ENCODE measurements around the gene GALM.
"Not testable (repeated sequence)": the region's sequence is repeated elsewhere in the genome, so short reads cannot be mapped to it uniquely, and the experiment has no call there.

Gene GALM

GRCh38 chr2:38713338-38713737 lies 47.4 kb downstream of the GALM start:
- DNase-seq: no peak

GRCh38 chr2:38714941-38715340 lies 49.0 kb downstream of the GALM start:
- not testable (repeated sequence) for DNase-seq

- no peak for DNase-seq
Observed at GRCh38 chr2:38716185-38716584, 50.3 kb downstream of the GALM start.

- no peak for DNase-seq
Observed at GRCh38 chr2:38718601-38719000, 52.7 kb downstream of the GALM start.

- DNase-seq: no peak
Observed at GRCh38 chr2:38719706-38720105, 53.8 kb downstream of the GALM start.

- DNase-seq: peak; percentile 6
Observed at GRCh38 chr2:38720613-38721241, 54.8 kb downstream of the GALM start.

GRCh38 chr2:38722271-38723061 lies 56.6 kb downstream of the GALM start:
- DNase-seq: no peak

GRCh38 chr2:38723173-38723572 lies 57.3 kb downstream of the GALM start:
- DNase-seq: no peak

GRCh38 chr2:38727661-38728060 lies 61.7 kb downstream of the GALM start:
- no peak for DNase-seq

- no peak for DNase-seq
Observed at GRCh38 chr2:38728694-38729093, 62.8 kb downstream of the GALM start.

- DNase-seq: no peak
Observed at GRCh38 chr2:38731090-38731489, 65.2 kb downstream of the GALM start.

- DNase-seq: no peak
Observed at GRCh38 chr2:38731684-38732221, 65.8 kb downstream of the GALM start.

- DNase-seq: no peak
Observed at GRCh38 chr2:38733300-38733971, 67.5 kb downstream of the GALM start.

- no peak for DNase-seq
Observed at GRCh38 chr2:38734299-38735058, 68.6 kb downstream of the GALM start.

GRCh38 chr2:38735999-38736320 lies 70.0 kb downstream of the GALM start:
- no peak for DNase-seq

- not testable (repeated sequence) for DNase-seq
Observed at GRCh38 chr2:38737000-38737698, 71.2 kb downstream of the GALM start.

GRCh38 chr2:38737925-38738324 lies 72.0 kb downstream of the GALM start:
- DNase-seq: no peak

GRCh38 chr2:38739524-38739923 lies 73.6 kb downstream of the GALM start:
- no peak for DNase-seq

GRCh38 chr2:38740851-38741731 lies 75.2 kb downstream of the GALM start:
- DNase-seq: peak; percentile 64

- DNase-seq: no peak
Observed at GRCh38 chr2:38742797-38743559, 77.1 kb downstream of the GALM start.

Measured in NCI-H1694 treated with DMSO at 0.1 percent for 48 hours (cell line).